Measurements from ENCODE around the gene OXTR. TPM values are rescaled to one million over a fixed set of nuclear protein-coding genes. Genes with fewer than 3 reads are reported as not detected.

OXTR gene
- polyA plus RNA-seq, 1 donor (not counting 4 experiments of a cell fraction or from before 2014, with no cell fraction given): 0.16 TPM

GRCh38 chr3:8745619-8746370 lies 23.6 kb downstream of the OXTR start:
- H3K4me1 ChIP-seq (ENCODE audit: control insufficient read depth, extremely low read depth, insufficient read depth, low read length): peaks cover 19% of the 10 kb centered on the region
- FAIRE-seq: no peak
- no peak overlapping the region for H3K4me2 ChIP-seq (ENCODE audit: control insufficient read depth, extremely low read depth, insufficient read depth, low read depth, low read length)
- H4K20me1 ChIP-seq (ENCODE audit: control insufficient read depth, extremely low read depth, insufficient read depth, low read length): no peaks in the 10 kb centered on the region
- H2AFZ ChIP-seq (ENCODE audit: control insufficient read depth, low read length): no peak overlapping the region
- no peak for TF ChIP-seq EZH2 (IDR thresholded peaks at IDR 0.05; ENCODE audit: low read length)
- no peak for TF ChIP-seq CTCF (optimal IDR thresholded peaks at IDR 0.05 in 1 of 3, IDR thresholded peaks at IDR 0.05 in 1 of 3, conservative IDR thresholded peaks at IDR 0.05 in 1 of 3; ENCODE audit: extremely low read depth in 1 of 3, insufficient read depth in 2 of 3, low read length in 3 of 3)
- H3K4me3 ChIP-seq (ENCODE audit: control insufficient read depth in 2 of 3, extremely low read depth in 1 of 3, insufficient read depth in 2 of 3, low read depth in 1 of 3, low read length in 3 of 3): no peak overlapping the region
- no peaks in the 10 kb centered on the region for H3K36me3 ChIP-seq (ENCODE audit: control insufficient read depth in 2 of 2, extremely low read depth in 1 of 2, insufficient read depth in 2 of 2, low read length in 2 of 2)
- H3K9me3 ChIP-seq (ENCODE audit: control insufficient read depth, low read depth, low read length): no peaks in the 10 kb centered on the region
- H3K79me2 ChIP-seq (ENCODE audit: control insufficient read depth, insufficient read depth, low read length): no peaks in the 10 kb centered on the region
- dilution Hi-C loops (cut with MboI; ENCODE audit: extremely low pct_ligation_motif_present, low sequenced_read_pairs): no loop called here
- no peaks in the 10 kb centered on the region for H3K27me3 ChIP-seq (ENCODE audit: control insufficient read depth, extremely low read depth, insufficient read depth, low read length)
- no peak overlapping the region for H3K27ac ChIP-seq (ENCODE audit: control insufficient read depth, insufficient read depth, low read length)
- no peak overlapping the region for H3K9ac ChIP-seq (ENCODE audit: control insufficient read depth, extremely low read depth, insufficient read depth, low read length)
- no peak for DNase-seq (ENCODE audit: low read depth, low spot score)
- H3K9me1 ChIP-seq (ENCODE audit: control insufficient read depth, extremely low read depth, insufficient read depth, low read length): no peaks in the 10 kb centered on the region

DNA sequence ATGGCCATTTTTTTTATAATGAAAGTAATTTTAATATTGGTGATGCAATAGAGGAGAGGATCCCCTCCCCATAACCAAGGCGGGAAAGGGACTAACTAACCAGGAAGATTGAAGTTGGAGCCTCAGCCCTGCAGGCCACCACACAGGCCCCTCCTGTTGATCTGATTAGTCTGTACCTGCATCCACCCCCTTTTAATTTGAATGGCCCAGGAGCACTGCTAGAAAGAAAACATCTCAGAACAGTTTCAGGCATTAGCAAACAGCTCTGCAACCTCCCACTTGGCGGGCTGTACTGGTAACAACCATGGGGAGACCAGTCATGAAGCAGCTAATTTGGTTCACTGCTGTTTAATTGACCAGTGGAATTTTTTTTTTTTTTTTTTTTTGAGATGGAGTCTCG lies 25.5 kb downstream of the OXTR start:
- Histone ChIP-seq H3K4me3 (ENCODE audit: control insufficient read depth in 2 of 3, extremely low read depth in 1 of 3, insufficient read depth in 2 of 3, low read depth in 1 of 3, low read length in 3 of 3) (no peak overlapping the region), H3K36me3 (ENCODE audit: control insufficient read depth in 2 of 2, extremely low read depth in 1 of 2, insufficient read depth in 2 of 2, low read length in 2 of 2) (no peaks in the 10 kb centered on the region), H3K79me2 (ENCODE audit: control insufficient read depth, insufficient read depth, low read length) (no peaks in the 10 kb centered on the region), H3K27ac (ENCODE audit: control insufficient read depth, insufficient read depth, low read length) (no peak overlapping the region), H3K9me1 (ENCODE audit: control insufficient read depth, extremely low read depth, insufficient read depth, low read length) (no peaks in the 10 kb centered on the region), H3K9me3 (ENCODE audit: control insufficient read depth, low read depth, low read length) (no peaks in the 10 kb centered on the region), H3K9ac (ENCODE audit: control insufficient read depth, extremely low read depth, insufficient read depth, low read length) (no peak overlapping the region), H2AFZ (ENCODE audit: control insufficient read depth, low read length) (no peak overlapping the region), H3K4me1 (ENCODE audit: control insufficient read depth, extremely low read depth, insufficient read depth, low read length) (peaks cover 33% of the 10 kb centered on the region), H4K20me1 (ENCODE audit: control insufficient read depth, extremely low read depth, insufficient read depth, low read length) (no peaks in the 10 kb centered on the region), H3K4me2 (ENCODE audit: control insufficient read depth, extremely low read depth, insufficient read depth, low read depth, low read length) (no peak overlapping the region), H3K27me3 (ENCODE audit: control insufficient read depth, extremely low read depth, insufficient read depth, low read length) (no peaks in the 10 kb centered on the region)
- TF ChIP-seq EZH2 (IDR thresholded peaks at IDR 0.05; ENCODE audit: low read length) (no peak), CTCF (optimal IDR thresholded peaks at IDR 0.05 in 1 of 3, IDR thresholded peaks at IDR 0.05 in 1 of 3, conservative IDR thresholded peaks at IDR 0.05 in 1 of 3; ENCODE audit: extremely low read depth in 1 of 3, insufficient read depth in 2 of 3, low read length in 3 of 3) (no peak)
- FAIRE-seq (no peak), DNase-seq (ENCODE audit: low read depth, low spot score) (no peak)
- dilution Hi-C loops (cut with MboI; ENCODE audit: extremely low pct_ligation_motif_present, low sequenced_read_pairs): no loop called here
